GM12873 (cell line): ENCODE results near the gene HSCB.

Source experiments
- TF ChIP-seq, protein P1 (sequence below): IDR thresholded peaks from 2 replicates; pipeline ENCODE4 v1.5.1; 2012; ENCODE audit warnings: low read depth, mild to moderate bottlenecking, moderate library complexity, low read length, control low read depth; ENCODE audit not compliant: insufficient read depth; ENCODE audit errors: missing control alignments

HSCB gene

GRCh38 chr22:28750471-28750881 is 8.6 kb downstream of the HSCB start:
- TF ChIP-seq, protein P1, sequence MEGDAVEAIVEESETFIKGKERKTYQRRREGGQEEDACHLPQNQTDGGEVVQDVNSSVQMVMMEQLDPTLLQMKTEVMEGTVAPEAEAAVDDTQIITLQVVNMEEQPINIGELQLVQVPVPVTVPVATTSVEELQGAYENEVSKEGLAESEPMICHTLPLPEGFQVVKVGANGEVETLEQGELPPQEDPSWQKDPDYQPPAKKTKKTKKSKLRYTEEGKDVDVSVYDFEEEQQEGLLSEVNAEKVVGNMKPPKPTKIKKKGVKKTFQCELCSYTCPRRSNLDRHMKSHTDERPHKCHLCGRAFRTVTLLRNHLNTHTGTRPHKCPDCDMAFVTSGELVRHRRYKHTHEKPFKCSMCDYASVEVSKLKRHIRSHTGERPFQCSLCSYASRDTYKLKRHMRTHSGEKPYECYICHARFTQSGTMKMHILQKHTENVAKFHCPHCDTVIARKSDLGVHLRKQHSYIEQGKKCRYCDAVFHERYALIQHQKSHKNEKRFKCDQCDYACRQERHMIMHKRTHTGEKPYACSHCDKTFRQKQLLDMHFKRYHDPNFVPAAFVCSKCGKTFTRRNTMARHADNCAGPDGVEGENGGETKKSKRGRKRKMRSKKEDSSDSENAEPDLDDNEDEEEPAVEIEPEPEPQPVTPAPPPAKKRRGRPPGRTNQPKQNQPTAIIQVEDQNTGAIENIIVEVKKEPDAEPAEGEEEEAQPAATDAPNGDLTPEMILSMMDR: no peak

GRCh38 chr22:28759861-28760560 is 18.2 kb downstream of the HSCB start:
- TF ChIP-seq, protein P1: no peak

DNA sequence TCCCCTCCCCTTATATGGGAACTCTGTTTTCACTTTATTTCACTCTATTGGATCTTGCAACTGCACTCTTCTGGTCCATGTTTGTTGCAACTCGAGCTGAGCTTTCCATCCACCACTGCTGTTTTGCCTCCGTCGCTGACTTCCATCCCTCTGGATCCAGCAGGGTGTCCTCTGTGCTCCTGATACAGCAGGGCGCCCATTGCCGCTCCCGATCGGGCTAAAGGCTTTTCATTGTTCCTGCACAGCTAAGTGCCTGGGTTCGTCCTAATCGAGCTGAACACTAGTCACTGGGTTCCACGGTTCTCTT is 19.6 kb downstream of the HSCB start:
- TF ChIP-seq, protein P1: no peak

DNA sequence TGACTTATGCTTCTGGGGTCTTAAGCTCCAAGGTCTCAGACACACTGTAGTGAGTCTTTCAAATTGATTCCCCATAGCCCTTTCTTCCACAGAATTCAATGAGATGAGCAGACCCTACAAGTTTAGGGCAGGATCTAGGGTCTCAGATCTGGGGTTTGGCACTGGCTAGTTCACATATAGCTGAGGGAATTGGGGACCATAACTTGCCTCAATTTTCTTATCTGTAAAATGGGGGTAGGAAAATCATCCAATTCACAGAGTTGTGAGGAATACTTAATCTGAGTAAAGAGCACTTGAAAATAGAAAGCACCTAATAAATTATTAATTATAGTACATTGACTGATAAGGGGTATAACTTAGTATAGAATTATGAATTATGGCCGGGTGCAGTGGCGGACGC is 24.8 kb downstream of the HSCB start:
- TF ChIP-seq, protein P1: no peak

- TF ChIP-seq, protein P1: no peak
Measured at GRCh38 chr22:28768701-28769393, 27.0 kb downstream of the HSCB start.

GRCh38 chr22:28769394-28770085 is 27.7 kb downstream of the HSCB start:
- TF ChIP-seq, protein P1: no peak

- TF ChIP-seq, protein P1: no peak
Measured at GRCh38 chr22:28771195-28771791, 29.5 kb downstream of the HSCB start.
